LNCAP (cell line): ENCODE results near the gene VPS26B.

ENCODE experiments used
- TF ChIP-seq, protein P1 (sequence below): fragments of 450-650 bp; IDR thresholded peaks from 2 replicates; pipeline ENCODE4 v1.5.1; 2017; ENCODE audit warnings: mild to moderate bottlenecking

Gene VPS26B

DNA sequence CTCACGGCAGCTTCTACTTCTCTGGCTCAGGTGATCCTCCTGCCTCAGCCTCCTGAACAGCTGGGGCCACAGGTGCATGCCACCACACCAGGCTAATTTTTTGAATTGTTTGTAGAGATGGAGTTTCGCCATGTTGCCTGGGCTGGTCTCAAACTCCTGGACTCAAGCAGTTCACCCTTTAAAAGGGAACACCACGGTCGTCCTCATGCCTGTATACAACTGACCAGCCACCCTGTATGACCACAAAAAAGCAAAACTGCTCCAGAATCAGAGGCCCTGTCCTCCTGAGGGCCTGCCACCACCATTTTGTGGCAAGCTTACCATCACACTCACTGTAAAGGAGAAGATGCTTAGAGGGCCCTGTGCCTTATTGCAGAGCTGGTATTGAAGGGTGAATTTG is 53.9 kb downstream of the VPS26B start:
- TF ChIP-seq, protein P1, sequence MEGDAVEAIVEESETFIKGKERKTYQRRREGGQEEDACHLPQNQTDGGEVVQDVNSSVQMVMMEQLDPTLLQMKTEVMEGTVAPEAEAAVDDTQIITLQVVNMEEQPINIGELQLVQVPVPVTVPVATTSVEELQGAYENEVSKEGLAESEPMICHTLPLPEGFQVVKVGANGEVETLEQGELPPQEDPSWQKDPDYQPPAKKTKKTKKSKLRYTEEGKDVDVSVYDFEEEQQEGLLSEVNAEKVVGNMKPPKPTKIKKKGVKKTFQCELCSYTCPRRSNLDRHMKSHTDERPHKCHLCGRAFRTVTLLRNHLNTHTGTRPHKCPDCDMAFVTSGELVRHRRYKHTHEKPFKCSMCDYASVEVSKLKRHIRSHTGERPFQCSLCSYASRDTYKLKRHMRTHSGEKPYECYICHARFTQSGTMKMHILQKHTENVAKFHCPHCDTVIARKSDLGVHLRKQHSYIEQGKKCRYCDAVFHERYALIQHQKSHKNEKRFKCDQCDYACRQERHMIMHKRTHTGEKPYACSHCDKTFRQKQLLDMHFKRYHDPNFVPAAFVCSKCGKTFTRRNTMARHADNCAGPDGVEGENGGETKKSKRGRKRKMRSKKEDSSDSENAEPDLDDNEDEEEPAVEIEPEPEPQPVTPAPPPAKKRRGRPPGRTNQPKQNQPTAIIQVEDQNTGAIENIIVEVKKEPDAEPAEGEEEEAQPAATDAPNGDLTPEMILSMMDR: no peak

DNA sequence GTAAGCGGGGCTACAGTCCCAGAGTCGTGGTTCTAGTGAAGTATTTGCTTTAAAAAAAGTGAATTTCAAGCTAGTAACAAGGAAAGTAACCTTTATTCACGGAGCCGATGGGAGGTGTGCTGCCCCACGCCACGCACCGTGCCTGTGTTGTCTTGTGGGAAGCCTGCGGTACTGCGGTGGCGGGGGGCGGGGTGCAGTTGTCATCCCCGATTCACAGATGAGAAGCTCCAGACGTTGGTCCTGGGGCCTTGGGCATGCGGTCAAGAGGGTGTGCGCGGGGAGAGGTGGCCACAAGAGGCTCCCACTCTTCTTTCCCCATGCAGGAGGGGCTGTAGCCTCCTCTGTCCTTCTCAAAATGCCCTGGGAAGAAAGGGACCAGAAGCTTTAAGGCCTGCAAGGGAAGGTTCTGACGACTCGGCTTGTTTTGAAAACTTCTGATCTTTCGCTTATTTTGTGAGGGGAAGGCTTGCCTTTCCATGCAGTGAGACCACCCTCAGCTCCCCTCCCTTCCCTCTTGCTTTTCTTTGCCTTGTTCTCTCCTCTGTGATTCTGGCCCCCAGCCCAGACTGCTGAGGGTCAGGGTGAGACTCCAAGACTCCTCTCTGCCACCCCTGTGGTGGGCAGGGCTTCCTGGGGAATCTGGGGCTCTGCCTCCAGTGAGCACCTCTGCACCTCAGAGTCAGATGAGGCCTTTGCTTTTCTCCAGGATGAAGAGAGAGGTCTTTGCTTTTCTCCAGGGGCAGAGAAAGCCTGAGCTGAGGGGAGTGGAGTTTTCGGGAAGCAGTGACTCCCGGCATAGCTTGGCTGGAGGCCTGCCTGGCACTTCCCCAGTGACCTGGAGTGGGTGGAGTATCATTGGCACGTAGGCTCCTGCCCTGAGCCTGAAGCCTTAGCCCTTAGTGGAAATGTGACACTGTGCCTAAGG is 57.9 kb downstream of the VPS26B start:
- TF ChIP-seq, protein P1: no peak

DNA sequence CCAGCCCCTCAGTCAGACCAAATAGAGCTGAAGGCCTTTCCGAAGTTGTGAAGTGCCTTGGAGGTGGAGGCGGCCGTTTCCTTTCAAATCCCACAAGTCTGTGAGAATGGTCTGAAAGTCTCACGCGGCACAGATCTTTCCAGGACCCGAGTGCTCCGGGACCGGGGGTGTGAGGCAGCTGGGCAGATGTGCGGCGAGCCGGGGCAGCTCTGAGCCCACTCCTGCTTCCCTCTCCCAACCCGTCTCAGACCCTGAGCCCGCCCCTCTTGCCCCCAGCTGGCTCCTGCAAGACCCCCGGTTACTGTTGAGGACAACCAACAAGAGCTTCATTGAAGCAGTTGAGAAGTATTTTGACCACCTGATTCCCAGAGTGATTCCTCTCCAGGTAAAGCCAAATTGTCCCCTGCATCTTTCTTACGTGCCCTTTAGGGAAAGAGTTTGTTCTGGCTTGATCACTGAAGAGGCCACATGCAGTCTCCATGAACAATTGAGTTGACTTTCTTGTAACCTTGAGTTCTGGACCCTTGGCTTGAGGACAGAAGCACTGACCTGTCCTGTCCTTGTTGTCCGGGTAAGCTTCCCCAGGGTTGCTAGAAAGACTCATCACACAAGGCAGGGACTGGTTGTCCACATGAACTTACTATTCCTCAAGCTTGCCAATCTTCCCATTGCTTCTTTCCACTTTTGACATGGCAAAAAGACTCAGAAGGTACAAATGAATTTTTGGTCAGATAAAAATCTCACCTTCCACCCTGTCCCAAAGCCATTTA is 59.2 kb downstream of the VPS26B start:
- TF ChIP-seq, protein P1: no peak

DNA sequence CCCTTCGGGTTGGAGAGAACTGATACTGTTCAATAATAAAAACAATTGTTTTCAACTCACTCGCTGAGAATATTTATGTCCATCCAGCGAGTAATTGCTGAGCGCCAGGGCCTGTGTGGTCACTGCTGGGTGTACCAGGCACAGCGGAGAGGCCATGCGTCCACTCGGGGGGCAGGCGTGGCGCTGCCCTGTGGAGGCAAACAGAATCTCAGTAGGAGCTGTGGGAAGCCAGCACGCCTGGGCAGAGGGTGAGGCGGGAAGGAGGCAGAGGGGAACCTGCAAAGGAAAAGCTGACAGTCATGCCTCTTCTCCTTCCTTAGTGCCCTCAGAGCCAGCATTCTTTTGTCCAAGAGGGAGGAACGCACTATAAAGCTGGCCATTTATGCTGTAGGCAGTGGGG is 63.1 kb downstream of the VPS26B start:
- TF ChIP-seq, protein P1: no peak

DNA sequence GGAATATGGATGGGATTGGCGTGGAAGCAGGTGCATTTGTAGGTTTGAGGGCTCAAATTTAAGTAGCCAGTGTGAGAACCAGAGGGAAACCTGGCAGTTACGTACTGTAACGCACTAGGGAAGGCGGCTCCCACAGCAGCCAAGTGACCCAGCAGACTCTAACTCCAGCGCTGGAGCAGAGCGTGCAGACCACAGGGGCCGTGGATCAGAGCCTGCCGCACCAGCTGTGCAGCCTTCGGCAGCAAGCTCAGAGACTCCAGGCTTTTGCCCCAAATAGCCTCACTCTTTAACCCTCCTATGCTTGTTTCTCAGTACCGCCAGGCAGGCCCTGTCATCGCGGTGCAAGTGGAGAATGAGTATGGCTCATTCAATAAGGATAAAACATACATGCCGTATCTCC is 64.0 kb downstream of the VPS26B start:
- TF ChIP-seq, protein P1: no peak

DNA sequence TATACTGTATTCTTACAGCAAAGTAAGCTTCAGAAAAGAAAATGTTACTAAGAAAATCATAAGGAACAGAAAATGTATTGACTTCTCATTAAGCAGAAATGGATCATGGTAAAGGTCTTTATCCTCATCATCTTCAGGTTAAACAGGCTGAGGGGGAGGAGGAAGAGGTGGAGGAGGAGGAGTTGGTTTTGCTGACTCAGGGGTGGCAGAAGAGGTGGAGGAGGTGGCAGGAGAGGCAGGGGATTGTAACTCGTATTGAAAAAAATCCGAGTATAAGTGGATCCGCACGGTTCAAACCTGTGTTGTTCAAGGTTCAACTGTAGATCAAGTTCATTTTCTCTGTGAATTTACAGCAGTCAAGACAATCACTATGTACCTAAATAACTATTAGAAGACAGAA is 64.7 kb downstream of the VPS26B start:
- TF ChIP-seq, protein P1: no peak

DNA sequence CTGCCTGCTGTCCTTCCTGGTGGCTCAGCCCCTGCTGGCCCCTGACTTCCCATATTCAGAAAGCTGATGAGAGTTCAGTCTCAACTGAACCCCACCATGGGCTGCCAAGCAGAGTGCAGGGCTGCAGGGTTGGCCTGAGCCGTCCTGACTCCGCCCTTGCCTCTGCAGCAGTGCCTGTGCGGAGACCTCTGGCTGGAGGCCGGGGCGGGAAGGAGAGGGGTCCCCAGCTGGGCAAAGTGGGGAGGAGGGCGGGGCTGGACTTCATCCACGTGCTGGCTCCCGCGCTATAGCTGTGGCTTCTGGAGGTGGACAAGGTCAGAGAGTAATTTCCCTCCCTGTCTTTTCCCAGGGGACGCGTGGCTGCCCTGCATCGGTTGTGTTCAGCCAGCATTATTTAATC is 65.3 kb downstream of the VPS26B start:
- TF ChIP-seq, protein P1: no peak
